Measurements from ENCODE around the gene ADRA1B.

The ADRA1B gene

GRCh38 chr5:159937580-159937979 is 21.3 kb downstream of the ADRA1B start:
- no peak for DNase-seq (ENCODE audit: low spot score)
- no peak for TF ChIP-seq CTCF (IDR thresholded peaks at IDR 0.05)
- H3K27ac ChIP-seq, result no peak overlapping the region
- no peak overlapping the region for H3K4me3 ChIP-seq

GRCh38 chr5:159943326-159943725 is 27.0 kb downstream of the ADRA1B start:
- Histone ChIP-seq H3K4me3 (no peak overlapping the region), H3K27ac (no peak overlapping the region)
- DNase-seq (ENCODE audit: low spot score), result no peak
- no peak for TF ChIP-seq CTCF (IDR thresholded peaks at IDR 0.05)

GRCh38 chr5:159944056-159944600 is 27.8 kb downstream of the ADRA1B start:
- H3K27ac ChIP-seq, result no peak overlapping the region
- DNase-seq (ENCODE audit: low spot score), result no peak
- TF ChIP-seq CTCF (IDR thresholded peaks at IDR 0.05), result no peak
- no peak overlapping the region for H3K4me3 ChIP-seq

- no peak for TF ChIP-seq CTCF (IDR thresholded peaks at IDR 0.05)
- no peak overlapping the region for H3K4me3 ChIP-seq
- DNase-seq (ENCODE audit: low spot score), result no peak
- no peak overlapping the region for H3K27ac ChIP-seq
Measured at GRCh38 chr5:159945359-159945758, 29.1 kb downstream of the ADRA1B start.

GRCh38 chr5:159947708-159948358 is 31.6 kb downstream of the ADRA1B start:
- no peak for TF ChIP-seq CTCF (IDR thresholded peaks at IDR 0.05)
- DNase-seq (ENCODE audit: low spot score), result no peak
- Histone ChIP-seq H3K4me3 (no peak overlapping the region), H3K27ac (no peak overlapping the region)

GRCh38 chr5:159951387-159951786 is 35.1 kb downstream of the ADRA1B start:
- Histone ChIP-seq H3K27ac (no peak overlapping the region), H3K4me3 (no peak overlapping the region)
- TF ChIP-seq CTCF (IDR thresholded peaks at IDR 0.05), result no peak
- no peak for DNase-seq (ENCODE audit: low spot score)

GRCh38 chr5:159951834-159952233 is 35.6 kb downstream of the ADRA1B start:
- no peak for TF ChIP-seq CTCF (IDR thresholded peaks at IDR 0.05)
- Histone ChIP-seq H3K27ac (no peak overlapping the region), H3K4me3 (no peak overlapping the region)
- no peak for DNase-seq (ENCODE audit: low spot score)

Measured in coronary artery (tissue), 2 donors.